NCI-H1694 (cell line): Measurements from ENCODE around the gene SPTAN1.
"Not testable (repeated sequence)": the region's sequence is repeated elsewhere in the genome, so short reads cannot be mapped to it uniquely, and the experiment has no call there.

Source experiments
- DNase-seq: peaks from one replicate; lab custom pipeline; 2025; lab: John Stamatoyannopoulos, UW

The SPTAN1 gene

DNA sequence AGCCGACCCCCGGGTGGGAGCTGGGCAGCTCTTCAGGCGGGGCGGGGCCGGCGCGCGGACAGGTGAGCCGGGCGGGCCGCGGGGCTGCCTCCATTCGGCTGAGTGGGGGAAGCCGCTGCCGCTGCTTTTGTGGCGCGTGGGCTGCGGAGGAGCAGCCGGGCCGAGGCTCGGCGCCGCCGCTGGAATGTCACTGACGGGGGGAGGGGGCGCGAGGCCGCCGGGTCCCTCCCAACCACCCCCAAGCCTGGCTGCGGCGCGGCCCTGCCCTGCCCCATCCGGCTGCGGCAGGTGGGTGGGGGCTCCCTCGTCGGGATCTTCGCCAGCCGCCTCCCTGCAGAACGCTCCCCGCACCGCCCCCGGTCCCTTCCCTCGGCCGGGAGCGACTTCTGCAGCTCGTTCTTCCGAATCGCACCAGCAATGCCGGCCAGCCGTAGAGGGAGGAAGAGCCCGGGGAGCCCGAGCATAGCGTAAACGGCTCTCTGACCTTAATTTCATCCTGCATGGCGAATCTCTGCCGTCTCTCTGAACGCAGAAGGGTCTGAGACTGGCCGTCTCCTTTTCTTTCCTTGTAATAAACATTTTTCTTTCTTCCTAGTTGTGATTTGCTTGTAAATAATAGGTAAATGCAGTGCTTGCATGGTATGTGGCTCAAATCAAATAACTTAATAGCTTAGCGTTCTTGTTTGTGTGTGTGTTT is 505 bp downstream of the SPTAN1 start:
- no peak for DNase-seq

DNA sequence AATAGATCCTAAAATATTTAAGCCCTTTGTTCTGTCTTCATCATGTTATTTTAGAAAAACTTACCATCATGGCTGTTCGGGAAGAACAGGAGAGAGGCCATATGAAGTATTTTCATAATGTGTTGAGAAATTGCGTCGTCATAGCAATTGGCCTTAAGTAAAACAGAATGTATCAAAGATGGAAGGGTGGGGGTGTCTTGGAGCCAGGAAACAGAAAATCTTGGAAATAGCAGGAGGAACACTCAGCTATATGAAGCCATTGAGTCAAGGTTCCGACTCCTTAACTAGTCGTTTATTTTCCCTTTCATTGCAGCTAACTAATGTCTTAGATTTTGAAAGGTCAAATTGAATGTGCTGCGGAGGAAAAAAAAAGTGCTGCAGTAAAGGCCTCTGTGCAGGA is 1.3 kb downstream of the SPTAN1 start:
- DNase-seq: no peak

DNA sequence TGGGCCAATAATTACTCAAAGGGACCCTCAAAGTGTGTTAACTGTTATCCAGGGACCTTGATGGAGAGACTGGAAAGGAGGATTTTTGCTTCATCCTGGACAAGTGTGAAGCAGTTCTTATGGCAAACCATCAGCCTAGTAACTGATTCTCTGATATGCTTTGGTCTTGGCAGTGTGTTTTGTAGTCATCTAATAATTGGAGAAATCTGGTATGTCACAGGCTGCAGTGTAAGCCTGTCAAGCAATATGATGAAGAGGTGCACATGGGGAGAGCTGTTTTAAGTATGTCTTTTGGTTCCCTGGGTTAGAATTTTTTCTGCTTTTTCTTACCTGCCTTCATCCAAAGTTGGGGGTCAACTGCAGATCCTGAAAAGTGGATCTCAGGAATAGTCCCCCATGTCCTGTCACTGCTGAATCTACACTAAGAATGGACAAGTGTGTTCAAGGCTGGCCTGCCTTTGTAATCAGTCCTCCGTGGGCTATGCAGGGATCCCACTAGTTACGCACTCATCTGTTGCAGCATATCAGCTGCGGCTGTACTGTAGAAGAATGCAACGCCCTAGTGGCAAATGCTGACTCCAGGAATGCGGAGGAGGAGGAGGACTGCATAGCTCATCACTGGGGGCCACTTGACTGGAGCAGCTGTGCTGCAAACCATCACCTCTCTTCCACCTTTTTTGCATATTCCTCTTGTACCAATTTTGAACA is 1.9 kb downstream of the SPTAN1 start:
- DNase-seq: no peak

DNA sequence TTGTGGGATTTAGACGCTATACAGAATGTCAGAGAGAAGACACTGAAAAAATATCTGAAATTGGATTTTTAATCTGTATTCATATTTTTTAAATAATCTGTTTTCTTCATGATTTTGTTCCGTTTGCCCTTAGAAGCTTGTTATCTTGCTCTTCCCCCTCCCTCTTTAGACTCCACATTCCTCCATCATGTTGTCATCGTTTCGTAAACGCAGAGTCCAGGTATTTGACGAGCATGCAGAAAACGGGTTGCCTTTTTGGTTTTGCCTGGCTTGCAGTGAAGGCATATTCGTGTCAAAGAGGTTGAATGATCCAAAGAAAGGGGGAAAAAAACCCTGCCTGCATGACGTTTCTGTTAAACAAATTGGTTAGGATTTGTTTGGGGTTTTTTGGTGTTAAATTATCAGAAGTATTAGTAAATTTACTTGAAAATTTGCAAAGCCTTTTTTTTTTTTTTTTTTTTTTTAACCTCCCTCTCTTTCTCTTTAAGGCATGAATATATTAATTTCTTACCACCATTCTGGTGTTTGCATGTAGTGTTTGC is 2.9 kb downstream of the SPTAN1 start:
- no peak for DNase-seq

DNA sequence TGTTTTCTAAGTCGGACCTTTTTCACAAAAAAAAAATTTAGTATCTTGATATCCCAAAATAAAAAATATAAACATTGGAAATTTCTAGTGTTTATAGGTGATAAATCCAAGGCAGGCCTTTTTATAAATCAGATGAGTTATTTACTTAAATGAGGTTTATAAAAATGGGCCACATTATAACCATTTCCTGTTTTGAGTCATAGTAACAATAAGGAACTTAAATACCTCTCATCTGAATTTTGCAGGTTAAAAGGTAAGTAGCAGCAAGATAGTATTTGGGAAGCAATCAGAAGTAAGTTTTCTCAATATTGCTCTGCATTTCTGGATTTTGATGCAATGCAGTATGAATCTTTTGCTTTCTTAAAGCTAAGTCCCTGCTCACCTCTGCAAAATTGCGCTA is 3.9 kb downstream of the SPTAN1 start:
- DNase-seq: no peak

DNA sequence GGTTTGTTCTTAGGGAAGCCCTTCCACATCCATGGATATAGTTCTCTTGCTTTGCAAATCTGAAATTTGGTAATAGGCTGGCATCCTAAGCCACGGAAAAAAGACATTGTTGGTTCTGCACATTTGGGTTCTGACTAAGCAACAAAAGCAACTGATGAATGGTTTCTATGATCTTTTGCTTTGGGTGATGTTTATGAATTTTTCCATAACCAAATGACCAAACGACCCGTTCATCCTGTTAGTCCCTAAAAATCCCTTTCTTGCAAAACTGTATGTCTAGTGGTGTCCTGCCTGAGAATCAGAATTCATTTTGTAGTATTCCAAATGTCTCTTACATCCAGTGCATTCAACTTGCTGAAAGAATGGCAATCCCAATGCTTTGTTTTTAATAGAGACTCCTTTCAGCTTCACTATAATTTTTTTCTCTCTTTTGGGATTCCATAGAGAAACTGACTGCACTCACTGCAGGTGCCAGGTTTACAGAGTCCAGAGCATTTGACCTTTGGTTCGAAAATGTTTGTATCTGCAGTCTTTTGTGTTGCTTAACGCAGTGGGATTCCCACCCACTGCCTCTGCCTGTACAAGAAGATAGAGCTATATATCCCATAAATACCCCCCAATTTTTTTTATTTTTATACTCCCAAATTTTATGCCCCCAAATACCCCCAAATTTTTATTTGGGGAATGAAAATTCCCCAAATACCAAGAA is 4.7 kb downstream of the SPTAN1 start:
- no peak for DNase-seq

DNA sequence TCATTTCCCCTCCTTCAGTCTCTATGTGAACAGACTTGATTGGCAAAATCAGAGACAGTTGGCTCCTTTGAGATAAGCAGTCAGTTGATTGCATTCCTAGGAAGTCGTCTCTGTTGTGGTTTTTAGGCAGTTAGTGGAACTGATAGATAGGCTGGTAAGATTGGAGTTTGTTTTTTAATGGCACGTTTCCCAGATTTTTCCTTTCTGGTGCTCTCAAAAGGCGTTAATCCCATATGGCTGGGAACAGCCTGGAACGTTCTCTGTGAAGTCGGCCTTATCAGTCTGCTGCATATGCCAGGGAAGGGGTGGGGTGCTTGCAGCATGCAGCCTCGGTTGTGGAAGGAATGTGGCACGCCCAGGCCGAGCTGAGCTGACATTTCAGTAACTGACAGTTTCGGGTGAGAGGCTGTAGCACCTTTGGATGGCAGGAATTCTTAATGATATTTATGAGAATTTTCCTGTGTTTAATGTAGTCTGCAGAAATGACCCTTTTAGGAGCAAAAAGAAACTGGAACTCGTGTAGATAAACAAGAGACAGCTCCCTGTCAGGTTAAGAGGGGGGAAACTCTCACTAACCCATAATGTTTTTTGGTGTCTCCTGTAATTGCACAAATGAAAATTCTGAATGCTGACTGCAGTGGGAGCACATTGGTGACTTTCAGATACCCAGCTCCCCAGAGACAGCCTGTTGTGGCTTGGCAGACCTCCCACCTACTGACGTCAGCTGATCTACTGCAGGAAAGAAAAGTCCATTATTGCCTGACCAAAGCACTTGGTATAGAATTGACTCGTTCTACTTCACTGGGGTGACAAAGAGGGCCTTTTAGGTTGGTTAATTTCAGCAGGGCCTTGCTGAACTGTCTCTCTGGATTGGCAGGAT is 6.3 kb downstream of the SPTAN1 start:
- peak; percentile 59 for DNase-seq

DNA sequence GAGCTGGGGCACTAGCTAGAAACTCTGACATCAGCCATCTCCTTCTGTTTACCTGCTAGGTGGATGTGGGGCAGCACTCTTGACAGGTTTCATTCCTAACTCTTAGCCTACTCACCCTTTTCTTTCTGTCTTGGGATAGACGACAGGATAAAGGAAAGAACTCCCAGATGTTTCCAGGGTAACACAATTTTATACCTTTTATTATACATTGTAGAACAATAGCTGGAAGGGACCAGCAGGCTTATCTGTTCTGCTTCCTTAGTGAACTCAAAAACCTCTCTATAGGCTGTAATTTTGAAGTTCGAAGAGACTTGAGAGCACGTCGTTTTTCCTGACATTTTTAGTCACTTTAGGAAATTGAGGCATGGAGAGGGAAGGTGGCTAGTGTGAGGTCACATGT is 13.2 kb downstream of the SPTAN1 start:
- no peak for DNase-seq

DNA sequence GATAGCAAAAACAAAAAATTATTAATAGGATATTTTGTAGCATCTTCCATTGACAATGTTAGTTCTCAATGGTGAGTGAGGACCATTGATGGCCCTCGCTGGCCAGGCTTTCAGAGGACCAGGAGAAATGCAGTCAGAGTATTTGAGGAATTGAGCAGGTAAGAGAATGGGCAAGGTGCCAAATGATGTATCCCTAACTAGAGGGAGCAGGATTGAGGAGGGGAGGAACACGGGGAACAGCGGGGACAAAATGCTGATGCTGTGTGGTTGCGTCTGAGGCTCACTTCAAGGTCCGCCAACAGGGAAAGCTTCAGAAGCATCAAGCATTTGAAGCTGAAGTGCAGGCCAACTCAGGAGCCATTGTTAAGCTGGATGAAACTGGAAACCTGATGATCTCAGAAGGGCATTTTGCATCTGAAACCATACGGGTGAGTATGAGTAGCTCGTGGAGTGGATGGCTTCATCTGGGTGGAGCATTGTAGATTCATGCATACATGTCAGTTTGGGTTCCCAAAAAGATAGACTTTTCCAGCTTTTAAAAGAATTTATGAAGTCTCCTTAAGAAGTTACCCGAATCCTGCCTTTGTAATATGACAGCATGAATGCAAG is 16.2 kb downstream of the SPTAN1 start:
- DNase-seq: no peak

DNA sequence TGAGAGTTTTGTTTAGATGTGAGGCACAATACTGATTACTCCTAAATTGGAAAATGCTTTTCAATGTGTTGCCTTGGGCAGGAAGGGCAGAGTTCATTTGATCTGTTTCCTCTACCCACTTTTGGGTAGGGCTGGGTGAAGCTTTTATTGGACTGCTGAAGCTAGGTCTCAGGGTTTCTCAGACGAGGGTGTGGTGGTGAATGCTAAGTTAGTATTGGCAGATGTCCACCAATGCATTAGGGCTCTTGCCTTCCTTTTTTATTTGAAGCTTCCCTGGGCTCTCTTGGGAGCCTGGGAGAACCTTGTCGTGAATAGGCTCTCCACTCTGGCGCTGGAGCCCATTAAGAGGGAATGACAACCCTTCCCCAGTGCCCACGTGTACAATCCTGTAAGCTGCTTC is 23.1 kb downstream of the SPTAN1 start:
- DNase-seq: no peak

DNA sequence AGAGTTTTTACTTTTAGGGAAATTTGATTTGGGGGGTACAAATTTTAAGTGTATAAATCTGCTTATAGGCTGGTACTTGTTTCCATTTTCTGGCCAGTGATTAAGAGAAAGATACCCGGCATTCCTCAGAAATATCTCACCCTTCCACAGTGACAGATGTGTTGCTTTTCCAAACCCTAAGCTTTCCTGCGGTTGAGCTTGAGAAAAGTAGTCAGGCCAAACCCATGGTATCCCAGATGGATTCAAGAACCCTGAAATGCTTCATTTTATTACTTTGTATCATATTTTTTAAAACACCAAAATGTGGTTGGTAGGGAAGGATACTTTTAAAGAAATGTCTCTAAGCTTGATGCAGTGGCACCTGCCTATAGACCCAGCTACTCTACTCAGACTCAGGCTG is 23.5 kb downstream of the SPTAN1 start:
- DNase-seq: no peak

DNA sequence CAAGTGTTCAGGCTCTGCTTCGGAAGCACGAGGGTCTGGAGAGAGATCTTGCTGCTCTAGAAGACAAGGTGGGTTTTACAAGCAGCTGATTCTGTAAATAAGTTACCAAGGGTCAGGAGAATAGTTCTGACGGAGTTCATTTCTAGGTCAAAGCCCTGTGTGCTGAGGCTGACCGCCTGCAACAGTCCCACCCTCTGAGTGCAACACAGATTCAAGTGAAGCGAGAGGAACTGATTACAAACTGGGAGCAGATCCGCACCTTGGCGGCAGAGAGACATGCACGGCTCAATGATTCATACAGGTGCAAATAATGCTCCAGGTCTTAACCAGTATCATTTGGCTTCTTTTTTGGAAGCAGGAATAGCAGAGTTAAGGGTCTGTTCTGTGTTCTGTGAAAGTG is 24.8 kb downstream of the SPTAN1 start:
- no peak for DNase-seq

DNA sequence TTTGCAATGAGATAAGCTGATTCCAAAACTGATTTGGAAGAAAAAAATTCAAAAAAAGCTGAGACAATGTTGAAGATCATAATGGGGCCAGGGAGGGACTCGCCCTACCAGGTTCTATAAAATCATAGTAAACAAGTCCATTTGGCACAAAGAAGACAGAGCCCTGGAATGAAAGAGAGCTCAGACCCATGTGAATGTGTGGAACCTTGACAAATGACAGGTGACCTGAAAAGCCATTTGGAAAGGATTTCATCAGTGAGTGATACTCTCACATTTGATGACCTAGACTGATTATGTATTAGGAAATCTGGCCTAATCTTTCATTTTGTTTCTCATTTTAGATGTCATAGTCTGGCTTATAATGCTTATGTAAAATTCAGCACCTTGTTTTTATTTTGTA is 26.8 kb downstream of the SPTAN1 start:
- no peak for DNase-seq

DNA sequence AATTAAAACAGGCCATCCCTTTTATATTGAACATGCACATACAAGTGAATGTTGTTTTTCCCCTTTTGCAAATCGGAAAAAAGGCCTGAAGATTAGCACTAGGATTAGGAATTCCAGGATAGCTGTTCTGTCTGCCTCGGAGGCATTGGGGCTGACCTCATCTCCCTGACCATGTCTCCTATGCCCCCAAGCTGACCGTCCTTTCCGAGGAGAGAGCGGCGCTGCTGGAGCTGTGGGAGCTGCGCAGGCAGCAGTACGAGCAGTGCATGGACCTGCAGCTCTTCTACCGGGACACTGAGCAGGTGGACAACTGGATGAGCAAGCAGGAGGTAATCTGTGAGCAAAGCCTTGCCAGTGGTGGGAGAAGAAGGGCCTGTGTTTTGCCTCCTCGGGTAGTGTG is 28.3 kb downstream of the SPTAN1 start:
- DNase-seq: no peak

DNA sequence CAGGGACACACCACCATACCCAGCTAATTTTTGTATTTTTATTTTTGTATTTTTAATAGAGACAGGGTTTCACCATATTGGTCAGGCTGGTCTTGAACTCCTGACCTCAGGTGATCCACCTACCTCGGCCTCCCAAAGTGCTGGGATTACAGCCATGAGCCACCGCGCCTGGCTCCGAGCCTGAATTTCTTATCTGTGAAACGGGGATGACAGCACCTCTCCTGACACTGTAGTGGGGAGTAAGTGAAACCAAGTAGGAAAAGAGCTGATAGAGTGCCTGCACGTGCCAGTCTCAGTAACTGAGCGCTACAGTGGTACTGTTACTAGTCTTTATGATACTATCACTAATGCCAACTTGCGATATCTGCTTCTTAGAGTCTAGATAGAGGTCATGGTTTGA is 32.8 kb downstream of the SPTAN1 start:
- DNase-seq: not testable (repeated sequence)

DNA sequence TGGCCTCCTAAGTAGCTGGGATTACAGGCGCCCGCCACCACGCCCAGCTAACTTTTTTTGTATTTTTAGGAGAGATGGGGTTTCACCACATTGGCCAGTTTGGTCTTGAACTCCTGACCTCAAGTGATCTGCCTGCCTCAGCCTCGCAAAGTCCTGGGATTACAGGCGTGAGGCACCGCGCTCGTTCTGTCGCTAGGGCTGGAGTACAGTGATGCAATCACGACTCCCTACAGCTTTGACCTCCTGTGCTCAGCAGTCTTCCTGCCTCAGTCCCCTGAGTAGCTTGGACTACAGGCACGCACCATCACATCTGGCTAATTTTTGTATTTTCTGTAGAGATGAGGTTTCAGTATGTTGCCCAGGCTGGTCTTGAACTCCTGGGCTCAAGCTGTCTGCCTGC is 34.5 kb downstream of the SPTAN1 start:
- not testable (repeated sequence) for DNase-seq

DNA sequence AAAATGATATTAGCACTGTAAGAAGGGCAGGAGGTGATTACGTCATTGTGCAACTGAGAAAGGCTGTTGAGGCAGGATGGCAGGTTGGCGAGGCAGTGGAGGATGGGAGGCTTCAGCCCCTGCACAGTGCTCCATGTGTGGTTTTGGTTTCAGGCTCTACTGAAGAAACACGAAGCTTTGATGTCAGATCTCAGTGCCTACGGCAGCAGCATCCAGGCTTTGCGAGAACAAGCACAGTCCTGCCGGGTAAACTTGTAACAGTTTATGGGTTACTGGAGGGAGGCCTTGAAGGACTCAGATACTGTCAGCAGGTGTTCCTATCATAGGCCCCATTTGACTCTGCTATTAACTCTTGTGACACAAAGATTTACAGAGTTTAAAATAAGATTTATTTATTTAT is 35.1 kb downstream of the SPTAN1 start:
- no peak for DNase-seq

DNA sequence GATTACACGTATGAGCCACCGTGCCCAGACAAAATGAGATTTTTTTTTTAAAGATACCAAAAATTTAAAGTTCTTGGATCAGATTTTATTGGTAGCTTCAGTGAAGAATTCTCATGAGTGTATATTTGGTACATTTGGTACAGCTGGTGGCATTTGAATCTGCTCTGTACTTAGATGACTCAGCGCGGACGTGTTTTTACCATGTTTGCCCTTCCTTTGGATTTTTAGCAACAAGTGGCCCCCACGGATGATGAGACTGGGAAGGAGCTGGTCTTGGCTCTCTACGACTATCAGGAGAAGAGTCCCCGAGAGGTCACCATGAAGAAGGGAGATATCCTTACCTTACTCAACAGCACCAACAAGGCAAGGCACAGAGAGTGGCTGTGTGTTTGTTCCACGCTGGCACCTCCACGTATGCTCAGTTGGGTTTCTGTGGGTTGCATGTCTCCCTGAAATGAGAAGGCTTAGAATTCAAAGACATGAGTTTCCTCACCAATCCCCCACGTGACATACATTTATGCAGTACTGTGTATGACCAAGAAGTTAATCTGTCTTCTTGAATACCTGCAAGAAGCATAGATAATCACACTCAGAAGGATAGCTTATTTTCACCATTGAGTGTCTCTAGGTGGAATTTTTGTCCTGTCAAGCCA is 36.3 kb downstream of the SPTAN1 start:
- DNase-seq: no peak

DNA sequence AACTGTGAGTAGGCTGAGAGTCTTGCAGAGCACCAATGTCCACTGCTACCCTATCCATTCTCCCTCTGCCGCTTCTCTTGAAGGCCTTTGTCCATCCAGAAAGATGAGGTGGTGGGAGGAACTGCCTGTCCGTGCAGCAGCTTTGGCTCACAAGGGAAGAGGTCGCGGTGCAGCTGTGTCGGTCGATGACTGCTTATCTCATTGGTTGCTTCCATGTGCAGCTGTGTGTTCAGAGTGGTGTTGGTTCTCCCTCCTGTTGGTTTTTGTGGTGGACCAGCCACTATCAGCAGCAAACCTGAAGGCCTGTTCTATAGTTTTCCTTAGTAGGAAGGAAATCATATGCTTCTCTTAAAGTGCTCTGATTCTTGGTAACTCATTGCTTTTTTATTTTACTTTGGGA is 40.7 kb downstream of the SPTAN1 start:
- DNase-seq: no peak

DNA sequence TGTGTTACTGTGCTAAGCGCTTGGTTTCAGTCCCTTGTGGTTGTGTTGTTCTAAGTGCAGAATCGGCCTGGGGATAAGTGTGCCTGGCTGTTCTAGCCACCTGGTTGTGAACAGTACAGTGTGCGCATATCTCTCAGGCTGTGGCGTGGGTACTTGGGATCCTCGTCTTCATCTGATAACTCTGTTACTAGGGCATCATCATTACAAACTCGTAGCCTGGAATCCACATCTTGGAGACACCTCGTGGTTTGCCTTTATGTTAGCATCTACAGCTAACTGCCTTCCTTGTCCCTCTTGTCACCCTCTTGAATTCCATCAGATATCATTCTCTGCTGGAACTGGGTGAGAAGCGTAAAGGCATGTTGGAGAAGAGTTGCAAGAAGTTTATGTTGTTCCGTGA is 41.5 kb downstream of the SPTAN1 start:
- no peak for DNase-seq

DNA sequence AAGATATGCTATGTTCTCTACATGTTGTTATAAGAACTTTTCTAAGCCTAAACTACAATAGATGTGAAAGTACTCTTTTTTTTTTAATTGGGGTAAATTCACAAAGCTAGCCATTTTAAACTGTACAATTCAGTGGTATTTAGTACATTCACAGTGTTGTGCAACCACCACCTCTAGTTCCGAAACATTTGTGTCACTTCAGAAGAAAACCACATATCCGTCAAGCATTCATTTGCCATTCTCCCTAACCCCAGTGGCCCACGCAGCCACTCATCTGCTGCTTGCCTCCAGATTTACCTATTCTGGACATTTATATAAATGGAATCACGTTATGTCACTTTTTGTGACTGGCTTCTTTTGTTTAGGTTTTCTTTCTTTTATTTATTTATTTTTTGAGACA is 43.1 kb downstream of the SPTAN1 start:
- no peak for DNase-seq
